ENCODE measurements around the gene POLR2E. TPM values are rescaled to one million over a fixed set of nuclear protein-coding genes. Genes with fewer than 3 reads are reported as not detected.
A peak's percentile ranks its signal among the peaks of the same experiment; 100 is the strongest.

POLR2E gene
- polyA plus RNA-seq, 6 donors from 2014 or later: 134 to 205 (median 174) TPM

DNA sequence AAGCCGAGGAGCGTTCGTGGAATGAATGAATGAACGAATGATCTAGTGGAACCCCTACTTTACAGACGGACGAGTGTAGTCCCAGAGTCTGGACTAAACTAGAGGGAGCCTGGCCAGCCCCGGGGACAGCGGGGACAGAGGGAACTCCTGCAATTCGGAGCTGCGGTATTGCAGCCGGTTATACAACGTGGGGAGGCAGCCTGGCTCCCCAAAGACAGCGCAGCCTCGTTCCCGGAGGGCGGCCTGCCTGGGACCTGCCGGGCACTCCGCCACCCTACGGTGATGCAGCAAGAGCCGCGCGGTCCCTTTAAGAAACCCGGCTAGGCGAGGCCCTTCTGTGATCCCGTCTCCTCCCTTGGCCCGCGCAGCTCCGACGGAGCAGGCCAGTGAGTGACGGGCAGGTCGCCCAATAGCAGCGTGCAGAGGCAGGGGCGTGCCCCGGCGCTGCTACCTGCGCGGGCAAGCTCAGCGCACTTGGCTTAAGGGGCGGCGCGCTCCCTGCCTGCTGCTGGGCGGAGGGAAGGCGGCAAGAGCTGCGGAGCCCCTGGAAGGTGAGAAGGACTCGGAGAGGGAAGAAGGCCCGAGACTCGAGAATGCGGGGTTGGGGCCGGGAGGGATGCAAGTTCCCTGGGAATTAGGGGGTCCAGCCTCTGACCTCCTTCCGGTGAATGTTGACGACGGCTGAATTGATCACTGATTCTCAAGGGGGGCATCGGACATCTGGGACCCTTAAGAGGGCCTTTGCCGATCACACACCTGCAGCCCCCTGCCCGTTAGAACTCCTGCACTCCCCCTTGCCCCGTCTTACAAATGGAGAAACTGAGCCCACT, 55.3 kb downstream of the POLR2E start, which contains the start of gene ABCA7:
TSS of gene ABCA7 (plus strand) at position 462 of the 830 bp plus-strand sequence. CDS start 1,255 bp downstream, outside the sequence.
- Mint-ChIP-seq H3K9me3 (peaks cover 0 to 2% (median 0%) of the 10 kb centered on the region in 7 donors), H3K27ac (peak within 1 kb of the TSS; percentile 96 to 99 (median 97)), H3K36me3 (peaks cover 0 to 18% of the 10 kb centered on the region in 2 donors), H3K4me1 (peaks cover 39 to 74% (median 66%) of the 10 kb centered on the region in 3 donors), H3K4me3 (peak within 1 kb of the TSS; percentile 93 to 100 (median 98)), H3K27me3 (no peaks in the 10 kb centered on the region)
- DNase-seq (peak; percentile 99), ATAC-seq (ENCODE audit: low read depth in 2 of 2) (peak; percentile 81 to 82)

- Mint-ChIP-seq H3K27me3 (no peaks in the 10 kb centered on the region), H3K27ac (peak overlapping the region; percentile 96 to 99 (median 97)), H3K36me3 (peaks cover 0 to 18% of the 10 kb centered on the region in 2 donors), H3K4me1 (peaks cover 39 to 74% (median 66%) of the 10 kb centered on the region in 3 donors), H3K9me3 (peaks cover 0 to 2% (median 0%) of the 10 kb centered on the region in 7 donors), H3K4me3 (peak overlapping the region; percentile 93 to 100 (median 98))
- ATAC-seq (ENCODE audit: low read depth in 2 of 2) (no peak), DNase-seq (no peak)
Observed at GRCh38 chr19:1038978-1039645, 56.1 kb downstream of the POLR2E start.

- peaks cover 43 to 68% (median 67%) of the 10 kb centered on the region in 3 donors for H3K4me1 Mint-ChIP-seq
- H3K36me3 Mint-ChIP-seq: peaks cover 0 to 18% of the 10 kb centered on the region in 2 donors
- peak overlapping the region; percentile 91 to 99 (median 97) for H3K4me3 Mint-ChIP-seq
- ATAC-seq (ENCODE audit: low read depth in 2 of 2): peak in 1 of 2 donors; percentile 1
- H3K27ac Mint-ChIP-seq: peak overlapping the region; percentile 96 to 99 (median 97)
- peaks cover 0 to 2% (median 0%) of the 10 kb centered on the region in 7 donors for H3K9me3 Mint-ChIP-seq
- no peak for DNase-seq
- H3K27me3 Mint-ChIP-seq: no peaks in the 10 kb centered on the region
Observed at GRCh38 chr19:1037621-1038064, 57.5 kb downstream of the POLR2E start.

Other genes starting within 250 kb of the POLR2E start
- not detected for gene ELANE, start 243.1 kb downstream of the POLR2E start, polyA plus RNA-seq (ENCODE audit: low read depth in 6 of 6)
- gene CFD, start 235.7 kb downstream of the POLR2E start, polyA plus RNA-seq (ENCODE audit: low read depth in 6 of 6): 1 to 10 TPM in 5 of 6 donors, not detected in 1; 1.2 to 3.2 (median 1.8) TPM
- 10 to 100 TPM; 34.0 to 89.4 (median 51.1) TPM for gene MED16, start 202.2 kb downstream of the POLR2E start, polyA plus RNA-seq (ENCODE audit: low read depth in 6 of 6)
- not detected for gene RNU6-9, start 201.9 kb downstream of the POLR2E start, polyA plus RNA-seq (ENCODE audit: low read depth in 6 of 6)
- 100 to 1,000 TPM; 162 to 209 (median 175) TPM for gene R3HDM4, start 182.2 kb downstream of the POLR2E start, polyA plus RNA-seq (ENCODE audit: low read depth in 6 of 6)
- under 1 TPM in 4 of 6 donors, not detected in 2; 0.17 to 0.42 (median 0.33) TPM for gene KISS1R, start 178.0 kb downstream of the POLR2E start, polyA plus RNA-seq (ENCODE audit: low read depth in 6 of 6)
- gene ARID3A, start 169.3 kb downstream of the POLR2E start, polyA plus RNA-seq (ENCODE audit: low read depth in 6 of 6): 1 to 10 TPM in 1 of 6 donors, under 1 TPM in 5; 0.13 to 1.1 (median 0.59) TPM
- 10 to 100 TPM; 39.9 to 64.1 (median 52.5) TPM for gene WDR18, start 111.0 kb downstream of the POLR2E start, polyA plus RNA-seq (ENCODE audit: low read depth in 6 of 6)
- gene GRIN3B, start 95.0 kb downstream of the POLR2E start, polyA plus RNA-seq (ENCODE audit: low read depth in 6 of 6): not detected
- gene TMEM259, start 74.3 kb downstream of the POLR2E start, polyA plus RNA-seq (ENCODE audit: low read depth in 6 of 6): 10 to 100 TPM; 37.2 to 75.5 (median 49.5) TPM
- gene RNU6-2, start 73.9 kb downstream of the POLR2E start, polyA plus RNA-seq (ENCODE audit: low read depth in 6 of 6): not detected
- 100 to 1,000 TPM; 408 to 648 (median 492) TPM for gene CNN2, start 68.8 kb downstream of the POLR2E start, polyA plus RNA-seq (ENCODE audit: low read depth in 6 of 6)
- gene ABCA7, start 55.3 kb downstream of the POLR2E start, polyA plus RNA-seq (ENCODE audit: low read depth in 6 of 6): 10 to 100 TPM in 4 of 6 donors, 1 to 10 TPM in 2; 9.4 to 22.5 (median 11.1) TPM
- 100 to 1,000 TPM; 181 to 432 (median 210) TPM for gene ARHGAP45, start 28.2 kb downstream of the POLR2E start, polyA plus RNA-seq (ENCODE audit: low read depth in 6 of 6)
- 100 to 1,000 TPM; 235 to 356 (median 314) TPM for gene GPX4, start 8.6 kb upstream of the POLR2E start, polyA plus RNA-seq (ENCODE audit: low read depth in 6 of 6)
- 1 to 10 TPM in 4 of 6 donors, under 1 TPM in 2; 0.78 to 2.3 (median 1.3) TPM for gene SBNO2, start 78.9 kb upstream of the POLR2E start, polyA plus RNA-seq (ENCODE audit: low read depth in 6 of 6)
- gene STK11, start 110.4 kb upstream of the POLR2E start, polyA plus RNA-seq (ENCODE audit: low read depth in 6 of 6): 10 to 100 TPM; 11.5 to 28.1 (median 15.7) TPM
- not detected for gene CBARP, start 142.6 kb upstream of the POLR2E start, polyA plus RNA-seq (ENCODE audit: low read depth in 6 of 6)
- 100 to 1,000 TPM; 132 to 222 (median 199) TPM for gene ATP5F1D, start 146.4 kb upstream of the POLR2E start, polyA plus RNA-seq (ENCODE audit: low read depth in 6 of 6)
- gene MIDN, start 153.2 kb upstream of the POLR2E start, polyA plus RNA-seq (ENCODE audit: low read depth in 6 of 6): 1 to 10 TPM in 5 of 6 donors, under 1 TPM in 1; 0.78 to 5.5 (median 2.7) TPM
- 100 to 1,000 TPM; 253 to 449 (median 334) TPM for gene CIRBP, start 174.0 kb upstream of the POLR2E start, polyA plus RNA-seq (ENCODE audit: low read depth in 6 of 6)
- 10 to 100 TPM; 48.9 to 80.0 (median 64.7) TPM for gene FAM174C, start 180.2 kb upstream of the POLR2E start, polyA plus RNA-seq (ENCODE audit: low read depth in 6 of 6)
- not detected for gene EFNA2, start 190.5 kb upstream of the POLR2E start, polyA plus RNA-seq (ENCODE audit: low read depth in 6 of 6)

Data from naive B cell (primary cell).